Smooth muscle cell (in vitro differentiated cells): ENCODE results near the gene GATA6. TPM values are rescaled to one million over a fixed set of nuclear protein-coding genes. Genes with fewer than 3 reads are reported as not detected.

ENCODE experiments used
- DNase-seq: peaks from one replicate; lab custom pipeline; 2025; ENCODE audit not compliant: unreplicated experiment; lab: John Stamatoyannopoulos, UW
- H2AFZ ChIP-seq: fragments of 200-600 bp; sonication (generic); 2 replicates; pipeline ENCODE4 v1.6.0; 2016; ENCODE audit warnings: antibody characterized with exemption, low read depth, mild to moderate bottlenecking
- H3F3A ChIP-seq: fragments of 200-600 bp; sonication (generic); 2 replicates; pipeline ENCODE4 v1.6.0; 2017; ENCODE audit warnings: antibody characterized with exemption, low read depth
- H3K27ac ChIP-seq: fragments of 200-600 bp; sonication (generic); 2 replicates; pipeline ENCODE4 v1.5.1; 2016; ENCODE audit warnings: low read depth, mild to moderate bottlenecking
- H3K27me3 ChIP-seq: fragments of 200-600 bp; sonication (generic); 2 replicates; pipeline ENCODE4 v1.6.1; 2016; ENCODE audit warnings: low read depth, mild to moderate bottlenecking
- H3K36me3 ChIP-seq: fragments of 200-600 bp; sonication (generic); 2 replicates; pipeline ENCODE4 v1.5.1; 2016; ENCODE audit warnings: low read depth
- H3K4me1 ChIP-seq: fragments of 200-600 bp; sonication (generic); 2 replicates; pipeline ENCODE4 v1.5.1; 2016; ENCODE audit warnings: low read depth
- H3K4me2 ChIP-seq: fragments of 200-600 bp; sonication (generic); 2 replicates; pipeline ENCODE4 v1.6.0; 2016; ENCODE audit warnings: mild to moderate bottlenecking
- H3K4me3 ChIP-seq: fragments of 200-600 bp; sonication (generic); 2 replicates; pipeline ENCODE4 v1.5.1; 2016; ENCODE audit warnings: mild to moderate bottlenecking
- H3K79me2 ChIP-seq: fragments of 200-600 bp; sonication (generic); 2 replicates; pipeline ENCODE4 v1.6.0; 2016; ENCODE audit warnings: low read depth, mild to moderate bottlenecking
- H3K9ac ChIP-seq: fragments of 200-600 bp; sonication (generic); 2 replicates; pipeline ENCODE4 v1.6.0; 2016; ENCODE audit warnings: low read depth
- H3K9me3 ChIP-seq: fragments of 200-600 bp; sonication (generic); replicated peaks from 2 replicates; pipeline ENCODE4 v1.5.1; 2016; ENCODE audit warnings: low read depth
- H4K20me1 ChIP-seq: fragments of 200-600 bp; sonication (generic); 2 replicates; pipeline ENCODE4 v1.6.0; 2016; ENCODE audit warnings: low read depth
- CTCF ChIP-seq: fragments of 200-600 bp; sonication (generic); IDR thresholded peaks from 2 replicates; pipeline ENCODE4 v1.5.1; 2017; ENCODE audit warnings: borderline replicate concordance, mild to moderate bottlenecking, antibody characterized with exemption; ENCODE audit not compliant: insufficient read depth, poor library complexity, severe bottlenecking
- WGBS: methylation state at CpG from one replicate; pipeline ENCODE4 v1.1.7; 2016; ENCODE audit warnings: low lambda C conversion rate; 5-methylcytosine and 5-hydroxymethylcytosine counted together
- polyA plus RNA-seq: library from polyadenylated mRNA; unstranded; fragments of >200 nt; fragmentation: Nextera tagmentation; extraction: Ambion mirVana; gene quantifications from 2 replicates; pipeline ENCODE4 v1.2.1, GENCODE V29; 2016
- total RNA-seq: library from RNA; depleted of rRNA; stranded (reverse); fragments of >200 nt; gene quantifications from 2 replicates; pipeline ENCODE4 v1.2.3, GENCODE V29; 2014

Gene GATA6
- total and polyA plus RNA-seq, 2 experiments from 2014 or later, result 48.5 to 49.9 TPM

GRCh38 chr18:22223965-22224322 lies 54.6 kb downstream of the GATA6 start:
- Histone ChIP-seq H3K4me1 (no peaks in the 10 kb centered on the region), H3K9me3 (no peaks in the 10 kb centered on the region), H4K20me1 (no peaks in the 10 kb centered on the region), H3K79me2 (no peaks in the 10 kb centered on the region), H3F3A (no peaks in the 10 kb centered on the region), H3K9ac (no peak overlapping the region), H3K4me2 (no peak overlapping the region), H3K4me3 (no peak overlapping the region), H3K27me3 (no peaks in the 10 kb centered on the region), H3K27ac (peak overlapping the region; percentile 28), H3K36me3 (no peaks in the 10 kb centered on the region), H2AFZ (no peak overlapping the region)
- no peak for DNase-seq
- TF ChIP-seq CTCF, result no peak
- 57% methylated on average over 1 of the region's 1 CpG for WGBS

DNA sequence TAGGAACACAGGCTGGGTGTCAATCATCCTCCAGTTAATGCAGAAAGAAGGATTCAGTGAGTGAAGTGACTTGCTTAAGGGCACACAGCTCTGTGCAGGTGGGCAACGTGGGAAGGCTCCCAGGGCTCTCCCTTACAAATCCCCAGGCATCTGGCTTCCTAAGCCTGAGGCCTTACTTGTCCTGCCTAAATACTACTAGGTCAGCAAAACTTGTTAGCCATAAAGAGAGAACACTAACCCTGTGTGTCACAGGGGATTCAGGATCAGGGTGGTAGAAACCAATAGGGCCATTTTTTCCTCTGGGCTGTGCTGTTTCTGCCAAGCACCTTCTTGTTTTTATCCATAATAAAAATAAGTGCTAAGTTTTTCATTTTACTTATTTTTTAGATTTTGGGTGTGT lies 55.0 kb downstream of the GATA6 start:
- H3K4me1 ChIP-seq, result no peaks in the 10 kb centered on the region
- WGBS, result 44% methylated on average over 1 of the region's 1 CpG
- H3K9me3 ChIP-seq, result no peaks in the 10 kb centered on the region
- H2AFZ ChIP-seq, result no peak overlapping the region
- DNase-seq, result no peak
- H3K79me2 ChIP-seq, result no peaks in the 10 kb centered on the region
- no peak overlapping the region for H3K4me3 ChIP-seq
- no peaks in the 10 kb centered on the region for H3F3A ChIP-seq
- H3K36me3 ChIP-seq, result no peaks in the 10 kb centered on the region
- H3K27me3 ChIP-seq, result no peaks in the 10 kb centered on the region
- no peak for TF ChIP-seq CTCF
- H3K27ac ChIP-seq, result no peak overlapping the region
- H3K9ac ChIP-seq, result no peak overlapping the region
- no peak overlapping the region for H3K4me2 ChIP-seq
- no peaks in the 10 kb centered on the region for H4K20me1 ChIP-seq

- Histone ChIP-seq H3K4me3 (no peak overlapping the region), H3K4me1 (no peaks in the 10 kb centered on the region), H2AFZ (no peak overlapping the region), H3K9me3 (no peaks in the 10 kb centered on the region), H3K36me3 (no peaks in the 10 kb centered on the region), H3K27me3 (no peaks in the 10 kb centered on the region), H3K4me2 (no peak overlapping the region), H4K20me1 (no peaks in the 10 kb centered on the region), H3K9ac (no peak overlapping the region), H3F3A (no peaks in the 10 kb centered on the region), H3K27ac (no peak overlapping the region), H3K79me2 (no peaks in the 10 kb centered on the region)
- TF ChIP-seq CTCF, result no peak
- DNase-seq, result no peak
- WGBS, result 90% methylated on average over 4 of the region's 4 CpGs
Measured at GRCh38 chr18:22226801-22227200, 57.4 kb downstream of the GATA6 start.

GRCh38 chr18:22228976-22229375 lies 59.6 kb downstream of the GATA6 start:
- H3K4me2 ChIP-seq, result peak overlapping the region; percentile 35
- no peak overlapping the region for H2AFZ ChIP-seq
- H3K27me3 ChIP-seq, result no peaks in the 10 kb centered on the region
- 50% methylated on average over 2 of the region's 2 CpGs for WGBS
- no peak for DNase-seq
- TF ChIP-seq CTCF, result no peak
- H3K4me3 ChIP-seq, result no peak overlapping the region
- no peaks in the 10 kb centered on the region for H3F3A ChIP-seq
- H3K79me2 ChIP-seq, result no peaks in the 10 kb centered on the region
- H3K4me1 ChIP-seq, result no peaks in the 10 kb centered on the region
- H3K9me3 ChIP-seq, result no peaks in the 10 kb centered on the region
- H3K36me3 ChIP-seq, result no peaks in the 10 kb centered on the region
- H3K27ac ChIP-seq, result peak overlapping the region; percentile 41
- H4K20me1 ChIP-seq, result no peaks in the 10 kb centered on the region
- no peak overlapping the region for H3K9ac ChIP-seq
